Posterior vena cava (tissue), 2 donors: ENCODE results near the gene TRIM24. TPM values are rescaled to one million over a fixed set of nuclear protein-coding genes. Genes with fewer than 3 reads are reported as not detected.

Experiments used
- DNase-seq: peaks from one replicate; pipeline ENCODE4 v3.0.0-alpha.2; 2020; ENCODE audit warnings: low spot score
- intact Hi-C, 2 donors: fragments of 100-400 bp; cut with DNase I; formaldehyde crosslinking; loops; one replicate each; pipeline versions ENCODE4 v1.14.1 to v1.14.2; 2022 to 2023
- total RNA-seq, 2 donors: library from RNA; stranded (reverse); fragmentation: NEBNext Ultra II Directional; extraction: Animal tissue kit (Norgen Biotek cat#: 25700); gene quantifications; one replicate each; pipeline ENCODE4 v1.2.1, GENCODE V29; 2021
- donor health status: DM: yes; HTN: yes; CAD: no.
- donor health status: DM: yes; HTN: yes; CAD: no.

TRIM24 gene
- total RNA-seq, 2 donors from 2014 or later = 10.0 to 11.7 TPM

GRCh38 chr7:138588986-138589385, 128.9 kb downstream of the TRIM24 start:
- no peak for DNase-seq
- intact Hi-C loops = no loop called here

GRCh38 chr7:138590154-138590553, 130.1 kb downstream of the TRIM24 start:
- no peak for DNase-seq
- intact Hi-C loops = no loop called here

GRCh38 chr7:138595454-138595853, 135.4 kb downstream of the TRIM24 start:
- DNase-seq = no peak
- intact Hi-C loops = no loop called here

- intact Hi-C loops = no loop called here
- DNase-seq = no peak
These were observed 142.4 kb downstream of the TRIM24 start for GRCh38 chr7:138602451-138602850.

GRCh38 chr7:138603549-138604318, 143.7 kb downstream of the TRIM24 start:
- intact Hi-C loops = no loop called here
- DNase-seq = no peak

- no peak for DNase-seq
- intact Hi-C loops = no loop called here
These were observed 146.2 kb downstream of the TRIM24 start for GRCh38 chr7:138606236-138606635.

GRCh38 chr7:138607216-138608126, 147.4 kb downstream of the TRIM24 start:
- intact Hi-C loops = no loop called here
- no peak for DNase-seq

GRCh38 chr7:138608275-138608674, 148.2 kb downstream of the TRIM24 start:
- intact Hi-C loops = no loop called here
- DNase-seq = no peak

GRCh38 chr7:138610671-138611170, 150.7 kb downstream of the TRIM24 start:
- intact Hi-C loops = no loop called here
- DNase-seq = no peak

GRCh38 chr7:138613630-138614029, 153.6 kb downstream of the TRIM24 start:
- no peak for DNase-seq

GRCh38 chr7:138616085-138616484, 156.0 kb downstream of the TRIM24 start:
- intact Hi-C loops = no loop called here
- DNase-seq = no peak

More at GRCh38 chr7:138613630-138614029, 153.6 kb downstream of the TRIM24 start:
- intact Hi-C loops = no loop called here

- no peak for DNase-seq
- intact Hi-C loops = no loop called here
These were observed 158.4 kb downstream of the TRIM24 start for GRCh38 chr7:138618506-138618905.

GRCh38 chr7:138618933-138619332, 158.9 kb downstream of the TRIM24 start:
- intact Hi-C loops = no loop called here
- DNase-seq = no peak

- intact Hi-C loops = no loop called here
These were observed 162.8 kb downstream of the TRIM24 start for GRCh38 chr7:138622841-138623240.

GRCh38 chr7:138625084-138625848, 165.2 kb downstream of the TRIM24 start:
- intact Hi-C loops = no loop called here

More at GRCh38 chr7:138622841-138623240, 162.8 kb downstream of the TRIM24 start:
- DNase-seq = no peak

GRCh38 chr7:138625849-138626230, 165.8 kb downstream of the TRIM24 start:
- DNase-seq = no peak
- intact Hi-C loops = no loop called here

More at GRCh38 chr7:138625084-138625848, 165.2 kb downstream of the TRIM24 start:
- DNase-seq = no peak

- intact Hi-C loops = no loop called here
- DNase-seq = no peak
These were observed 166.8 kb downstream of the TRIM24 start for GRCh38 chr7:138626846-138627245.

GRCh38 chr7:138627361-138627760, 167.3 kb downstream of the TRIM24 start:
- DNase-seq = no peak
- intact Hi-C loops = no loop called here

GRCh38 chr7:138630059-138630610, 170.1 kb downstream of the TRIM24 start:
- DNase-seq = no peak
- intact Hi-C loops = no loop called here
